ENCODE measurements around the gene PTGDS.

The PTGDS gene

GRCh38 chr9:136956604-136957003 is 20.7 kb upstream of the PTGDS start (continued):
- TF ChIP-seq ZNF555 (tag by site-specific recombination; conservative IDR thresholded peaks at IDR 0.05) (no peak), ZFP37 (tag by site-specific recombination; IDR thresholded peaks at IDR 0.05) (no peak), ZNF585B (tag by site-specific recombination; IDR thresholded peaks at IDR 0.05) (no peak), ZNF792 (tag by site-specific recombination; IDR thresholded peaks at IDR 0.05) (no peak), PRDM1 (tag by site-specific recombination; IDR thresholded peaks at IDR 0.05) (no peak), KLF8 (tag by site-specific recombination; IDR thresholded peaks at IDR 0.05) (0 out of 2 replicates have a peak, but pooled peaks have one; percentile 12), KLF9 (tag by site-specific recombination; IDR thresholded peaks at IDR 0.05; ENCODE audit: low read depth) (no peak), ZFP69B (tag by site-specific recombination; IDR thresholded peaks at IDR 0.05) (no peak), ZNF37A (tag by site-specific recombination; IDR thresholded peaks at IDR 0.05) (no peak), ZNF473 (tag by site-specific recombination; IDR thresholded peaks at IDR 0.05) (no peak), ZNF561 (tag by site-specific recombination; IDR thresholded peaks at IDR 0.05; ENCODE audit: borderline replicate concordance) (no peak), ZNF366 (tag by site-specific recombination; conservative IDR thresholded peaks at IDR 0.05) (peak; percentile 99), ZNF138 (tag by site-specific recombination; IDR thresholded peaks at IDR 0.05; ENCODE audit: borderline replicate concordance) (no peak), ZNF140 (tag by site-specific recombination; IDR thresholded peaks at IDR 0.05) (no peak), YY2 (tag by site-specific recombination; IDR thresholded peaks at IDR 0.05) (no peak), PRDM6 (tag by site-specific recombination; IDR thresholded peaks at IDR 0.05) (no peak), ZNF501 (tag by site-specific recombination; IDR thresholded peaks at IDR 0.05) (no peak), ZNF768 (tag by site-specific recombination; IDR thresholded peaks at IDR 0.05) (no peak), ZNF391 (tag by site-specific recombination; IDR thresholded peaks at IDR 0.05; ENCODE audit: borderline replicate concordance, low read depth) (no peak), SALL2 (tag by site-specific recombination; IDR thresholded peaks at IDR 0.05; ENCODE audit: borderline replicate concordance) (no peak), ZNF629 (tag by site-specific recombination; IDR thresholded peaks at IDR 0.05) (no peak), HIC1 (tag by site-specific recombination; IDR thresholded peaks at IDR 0.05) (no peak), ZBTB11 (tag by site-specific recombination; conservative IDR thresholded peaks at IDR 0.05; ENCODE audit: low read depth) (no peak), KLF1 (tag by site-specific recombination; IDR thresholded peaks at IDR 0.05) (0 out of 2 replicates have a peak, but pooled peaks have one; percentile 46), ZNF677 (tag by site-specific recombination; IDR thresholded peaks at IDR 0.05) (no peak), ZNF324 (tag by site-specific recombination; IDR thresholded peaks at IDR 0.05) (no peak), ZNF791 (tag by site-specific recombination; IDR thresholded peaks at IDR 0.05) (no peak)

Measured in HEK293 (cell line).